Activated naive CD8-positive, alpha-beta T cell treated with anti-CD3 and anti-CD28 coated beads, Interleukin-2, amount 10 ng/mL, durations not matched to agents 7 days and 5 days (primary cell): ENCODE data around the gene AIFM3. TPM values are rescaled to one million over a fixed set of nuclear protein-coding genes. Genes with fewer than 3 reads are reported as not detected.
"Not testable (repeated sequence)": the region's sequence is repeated elsewhere in the genome, so short reads cannot be mapped to it uniquely, and the experiment has no call there.

Source experiments
- ATAC-seq: fragments of 150-1000 bp; cut with Tn5 transposase; one replicate; pipeline ENCODE4 v1.10.0; 2021; ENCODE audit warnings: low read depth, moderate library complexity
- POLR2A ChIA-PET: fragments of 350-600 bp; sonication (Branson Sonifier 250); formaldehyde crosslinking; loops from one replicate; lab custom pipeline; 2021; ENCODE audit warnings: antibody characterized with exemption; lab: Charles Lee
- DNase-seq: peaks from one replicate; pipeline ENCODE4 v3.0.0; 2021
- H3K27ac Mint-ChIP-seq: one replicate; pipeline ENCODE4 v1.8.0; 2022; ENCODE audit warnings: mild to moderate bottlenecking, mixed read lengths
- H3K27me3 Mint-ChIP-seq: one replicate; pipeline ENCODE4 v1.8.0; 2022; ENCODE audit warnings: mild to moderate bottlenecking, moderate library complexity, mixed read lengths
- H3K36me3 Mint-ChIP-seq: one replicate; pipeline ENCODE4 v1.8.0; 2021; ENCODE audit warnings: mild to moderate bottlenecking, mixed read lengths
- H3K4me1 Mint-ChIP-seq: one replicate; pipeline ENCODE4 v1.8.0; 2021; ENCODE audit warnings: mixed read lengths
- H3K4me3 Mint-ChIP-seq: one replicate; pipeline ENCODE4 v1.8.0; 2022; ENCODE audit warnings: mild to moderate bottlenecking, moderate library complexity, mixed read lengths
- H3K9me3 Mint-ChIP-seq: one replicate; pipeline ENCODE4 v1.8.0; 2021; ENCODE audit warnings: mixed read lengths
- total RNA-seq, 2 experiments: library from RNA; stranded (reverse); gene quantifications; one replicate each; pipeline ENCODE4 v1.2.3, GENCODE V29; 2021

Gene AIFM3
- total RNA-seq, 2 experiments from 2014 or later = 0.37 to 0.94 TPM

DNA sequence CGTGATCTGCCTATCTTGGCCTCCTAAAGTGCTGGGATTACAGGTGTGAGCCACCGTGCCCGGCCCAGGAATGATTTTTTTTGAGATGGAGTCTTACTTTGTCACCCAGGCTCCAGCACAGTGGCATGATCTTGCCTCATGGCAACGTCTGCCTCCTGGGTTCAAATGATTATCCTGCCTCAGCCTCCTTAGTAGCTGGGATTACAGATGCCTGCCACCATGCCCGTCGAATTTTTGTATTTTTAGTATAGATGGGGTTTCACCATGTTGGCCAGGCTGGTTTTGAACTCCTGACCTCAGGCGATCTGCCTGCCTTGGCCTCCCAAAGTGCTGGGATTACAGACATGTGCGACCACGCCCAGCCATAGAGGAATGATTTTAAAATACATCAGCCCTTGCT is 32.0 kb upstream of the AIFM3 start:
- Mint-ChIP-seq H3K36me3 (peaks cover 27% of the 10 kb centered on the region), H3K4me1 (peaks cover 23% of the 10 kb centered on the region)
- H3K27ac Mint-ChIP-seq, H3K9me3 Mint-ChIP-seq, H3K4me3 Mint-ChIP-seq, H3K27me3 Mint-ChIP-seq, POLR2A ChIA-PET, DNase-seq, ATAC-seq: not testable (repeated sequence)

DNA sequence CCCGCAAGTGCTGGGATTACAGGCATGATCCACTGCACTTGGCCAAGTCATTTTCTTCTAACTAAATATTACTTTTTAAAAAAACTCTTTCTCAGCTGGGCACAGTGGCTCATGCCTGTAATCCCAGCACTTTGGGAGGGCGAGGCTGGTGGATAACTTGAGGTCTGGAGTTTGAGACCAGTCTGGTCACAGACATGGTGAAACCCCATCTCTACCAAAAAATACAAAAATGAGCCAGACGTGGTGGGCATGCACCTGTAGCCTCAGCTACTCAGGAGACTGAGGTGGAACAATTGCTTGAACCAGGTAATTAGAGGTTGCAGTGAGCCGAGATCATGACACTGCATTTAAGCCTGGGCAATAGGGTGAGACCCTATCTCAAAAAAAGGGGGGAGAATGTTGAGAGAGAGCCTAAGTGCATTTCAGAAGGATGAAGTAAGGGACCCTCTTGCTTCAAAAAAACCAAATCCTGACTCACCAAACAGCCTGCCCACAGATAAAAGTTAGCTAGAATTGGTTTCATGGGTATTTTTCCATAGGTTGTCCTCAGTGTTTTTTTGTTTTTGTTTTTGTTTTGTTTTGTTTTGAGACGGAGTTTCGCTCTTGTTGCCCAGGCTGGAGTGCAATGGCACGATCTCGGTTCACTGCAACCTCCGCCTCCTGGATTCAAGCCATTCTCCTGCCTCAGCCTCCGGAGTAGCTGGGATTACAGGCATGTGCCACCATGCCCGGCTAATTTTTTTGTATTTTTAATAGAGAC is 31.1 kb upstream of the AIFM3 start:
- Mint-ChIP-seq H3K36me3 (peaks cover 24% of the 10 kb centered on the region), H3K4me1 (peaks cover 32% of the 10 kb centered on the region)
- H3K27ac Mint-ChIP-seq, ATAC-seq, H3K4me3 Mint-ChIP-seq, H3K9me3 Mint-ChIP-seq, DNase-seq, H3K27me3 Mint-ChIP-seq: not testable (repeated sequence)
- POLR2A ChIA-PET = interaction anchor here (0.5 kb wide), 1 partner anchor 1744 kb away, joined by 3 read pairs; no protein-coding TSS in a partner anchor

DNA sequence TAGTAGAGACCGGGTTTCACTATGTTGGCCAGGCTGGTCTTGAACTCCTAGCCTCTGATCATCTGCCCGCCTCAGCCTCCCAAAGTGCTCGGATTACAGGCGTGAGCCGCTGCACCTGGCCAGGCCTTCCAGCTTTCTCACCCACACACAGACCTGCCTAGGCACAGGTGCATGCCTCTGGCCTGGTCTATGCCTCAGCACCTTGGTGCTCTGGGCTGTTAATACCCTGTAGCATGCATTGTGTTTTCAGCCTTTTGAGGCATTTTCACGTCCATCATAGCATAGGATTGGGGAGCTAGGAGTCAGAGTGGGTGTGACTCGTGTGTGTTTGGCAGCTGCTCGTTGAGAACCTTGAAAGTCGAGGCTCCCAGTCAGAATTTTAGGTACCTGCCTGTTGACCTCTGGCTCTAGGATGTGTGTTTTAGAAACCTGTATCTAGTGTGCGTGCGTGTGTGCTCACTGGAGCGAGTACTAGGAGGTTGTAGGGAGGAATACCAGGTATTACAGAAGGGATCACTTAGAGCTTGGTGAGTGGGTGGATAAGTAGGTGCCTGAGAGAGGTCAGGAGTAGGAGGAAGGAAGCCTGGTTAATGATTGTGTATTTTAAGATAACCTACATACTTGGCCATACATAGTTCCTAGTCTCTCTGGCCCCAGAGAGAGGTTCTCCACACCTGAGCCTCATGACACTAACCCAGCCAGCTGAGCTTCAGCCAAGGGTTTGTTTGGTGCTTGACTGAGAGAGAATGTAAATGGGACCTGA is 29.8 kb upstream of the AIFM3 start:
- Mint-ChIP-seq H3K27me3 (no peaks in the 10 kb centered on the region), H3K4me1 (peaks cover 40% of the 10 kb centered on the region), H3K4me3 (no peak overlapping the region), H3K9me3 (no peaks in the 10 kb centered on the region), H3K27ac (no peak overlapping the region), H3K36me3 (peaks cover 29% of the 10 kb centered on the region)
- ATAC-seq = no peak
- no peak for DNase-seq
- POLR2A ChIA-PET = interaction anchor here (0.5 kb wide), 1 partner anchor 730 kb away, joined by 3 read pairs; no protein-coding TSS in a partner anchor

DNA sequence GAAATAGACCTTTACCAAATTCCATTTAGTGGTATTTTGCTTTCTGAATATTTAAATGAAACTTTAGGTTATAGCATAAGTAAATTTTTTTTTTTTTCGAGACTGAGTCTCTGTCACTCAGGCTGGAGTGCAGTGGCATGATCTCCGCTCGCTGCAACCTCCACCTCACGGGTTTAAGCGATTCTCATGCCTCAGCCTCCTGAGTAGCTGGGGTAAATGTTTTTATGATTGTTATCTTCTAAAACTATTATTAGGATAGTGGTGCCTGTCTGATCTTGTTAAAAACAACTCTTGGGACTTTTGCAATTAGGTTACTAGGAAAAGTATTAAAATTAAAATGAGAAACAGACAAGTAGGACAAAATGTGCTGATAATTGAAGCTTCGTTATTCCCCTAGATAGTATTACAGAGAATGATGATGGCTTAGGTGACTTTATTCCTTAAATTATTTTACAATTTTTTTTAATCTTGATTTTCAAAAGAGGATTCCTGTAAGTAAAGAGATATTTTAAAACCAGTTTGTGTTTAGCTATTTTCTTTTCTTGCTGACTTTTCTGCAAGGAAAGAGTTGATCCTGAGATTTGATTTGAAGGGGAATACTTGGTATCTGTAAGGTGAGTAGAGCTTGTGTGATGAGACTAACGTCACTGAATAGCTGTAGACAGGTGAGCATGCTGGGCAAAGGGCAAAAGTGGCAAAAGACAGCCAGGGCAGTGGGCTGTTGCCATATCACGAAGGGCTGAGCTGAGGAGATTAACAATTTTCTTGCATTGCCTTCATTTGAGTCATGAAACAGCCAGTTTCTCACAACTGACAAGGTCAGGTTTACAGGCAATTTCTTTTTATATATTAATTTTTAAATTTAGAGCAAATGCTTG is 29.0 kb upstream of the AIFM3 start:
- no peaks in the 10 kb centered on the region for H3K9me3 Mint-ChIP-seq
- DNase-seq (no peak), ATAC-seq (no peak)
- peaks cover 32% of the 10 kb centered on the region for H3K36me3 Mint-ChIP-seq
- H3K4me3 Mint-ChIP-seq = no peak overlapping the region
- POLR2A ChIA-PET = no interaction called here
- H3K27ac Mint-ChIP-seq = no peak overlapping the region
- no peaks in the 10 kb centered on the region for H3K27me3 Mint-ChIP-seq
- peaks cover 44% of the 10 kb centered on the region for H3K4me1 Mint-ChIP-seq

DNA sequence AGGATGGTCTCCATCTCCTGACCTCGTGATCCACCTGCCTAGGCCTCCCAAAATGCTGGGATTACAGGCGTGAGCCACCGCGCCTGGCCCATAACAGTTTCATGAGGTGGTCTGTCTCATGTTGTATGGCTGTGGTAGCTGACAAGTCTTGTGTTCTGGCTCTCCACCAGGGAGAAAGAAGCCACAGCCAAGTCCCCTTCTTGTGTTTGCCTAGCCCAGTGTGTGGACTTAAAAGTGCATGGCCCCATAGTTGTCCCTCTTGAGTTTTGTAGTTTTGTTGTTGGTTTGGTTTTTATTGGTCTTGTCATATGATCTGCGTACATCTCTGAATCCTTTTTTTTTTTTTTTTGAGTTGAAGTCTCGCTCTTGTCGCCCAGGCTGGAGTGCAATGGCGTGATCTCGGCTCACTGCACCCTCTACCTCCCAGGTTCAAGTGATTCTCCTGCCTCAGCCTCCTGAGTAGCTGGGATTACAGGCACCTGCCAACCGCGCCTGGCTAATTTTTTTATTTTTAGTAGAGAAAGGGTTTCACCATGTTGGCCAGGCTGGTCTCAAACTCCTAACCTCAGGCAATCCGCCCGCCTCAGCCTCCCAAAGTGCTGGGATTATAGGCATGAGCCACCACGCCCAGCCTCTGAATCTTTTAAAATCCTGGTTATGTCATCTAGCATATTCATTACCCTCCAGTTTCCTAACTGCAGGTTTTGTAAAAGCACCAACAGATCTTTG is 27.4 kb upstream of the AIFM3 start:
- not testable (repeated sequence) for H3K4me3 Mint-ChIP-seq, H3K27me3 Mint-ChIP-seq, H3K27ac Mint-ChIP-seq, DNase-seq, H3K9me3 Mint-ChIP-seq, ATAC-seq
- POLR2A ChIA-PET = interaction anchor here (0.6 kb wide), 1 partner anchor 46 kb away, joined by 6 read pairs; no protein-coding TSS in a partner anchor
- peaks cover 45% of the 10 kb centered on the region for H3K4me1 Mint-ChIP-seq
- H3K36me3 Mint-ChIP-seq = peaks cover 28% of the 10 kb centered on the region

DNA sequence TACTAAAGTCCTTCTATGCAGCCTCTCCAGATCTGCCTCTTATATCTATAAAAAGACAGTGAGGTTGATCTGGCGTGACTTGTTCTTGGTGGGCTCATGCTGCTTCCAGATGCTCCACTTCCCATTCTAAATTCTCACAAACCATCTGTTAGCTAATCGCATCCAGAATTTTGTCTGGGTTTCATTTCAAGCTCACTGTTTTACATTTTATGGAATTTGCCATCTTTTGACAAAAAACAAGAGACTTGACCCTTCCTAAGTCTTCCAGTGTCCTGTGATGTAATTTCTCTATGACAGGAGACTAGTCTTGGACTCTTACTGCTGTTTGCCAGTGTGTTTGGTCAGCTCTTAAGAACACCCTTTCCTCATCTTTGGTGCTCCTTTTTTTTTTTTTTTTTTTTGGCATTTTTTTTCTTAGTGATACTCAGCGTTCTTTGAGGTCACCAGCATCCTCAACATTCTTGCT is 26.8 kb upstream of the AIFM3 start:
- no peaks in the 10 kb centered on the region for H3K9me3 Mint-ChIP-seq
- POLR2A ChIA-PET = no interaction called here
- no peak overlapping the region for H3K4me3 Mint-ChIP-seq
- DNase-seq = no peak
- no peak for ATAC-seq
- H3K27me3 Mint-ChIP-seq = no peaks in the 10 kb centered on the region
- peaks cover 28% of the 10 kb centered on the region for H3K36me3 Mint-ChIP-seq
- H3K27ac Mint-ChIP-seq = no peak overlapping the region
- H3K4me1 Mint-ChIP-seq = peaks cover 45% of the 10 kb centered on the region

DNA sequence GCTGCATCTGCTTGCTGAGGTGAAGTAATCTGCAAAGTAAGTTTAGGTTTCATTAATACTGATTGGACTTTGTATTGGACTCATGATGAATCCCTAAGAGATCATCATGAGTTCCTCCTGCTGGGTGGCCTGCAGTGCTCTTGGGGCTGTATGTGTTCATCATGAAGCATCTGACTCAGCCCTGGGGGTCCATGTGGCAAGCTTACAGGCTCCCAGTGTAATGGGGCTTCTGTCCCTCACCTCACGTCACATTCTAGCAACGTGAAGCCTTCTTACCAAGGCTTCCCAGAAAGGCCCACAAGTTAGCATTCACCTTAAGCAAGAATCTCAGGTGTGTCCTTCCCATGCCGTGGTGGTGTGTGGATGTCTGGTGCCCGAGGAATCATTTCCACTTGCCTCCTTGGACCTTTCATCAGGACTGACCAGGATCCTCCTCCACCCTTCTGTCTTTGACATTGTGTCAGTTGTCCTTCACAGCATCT is 26.1 kb upstream of the AIFM3 start:
- Mint-ChIP-seq H3K4me1 (peaks cover 45% of the 10 kb centered on the region), H3K9me3 (no peaks in the 10 kb centered on the region), H3K4me3 (no peak overlapping the region), H3K27ac (no peak overlapping the region), H3K27me3 (no peaks in the 10 kb centered on the region), H3K36me3 (peaks cover 26% of the 10 kb centered on the region)
- ATAC-seq = no peak
- POLR2A ChIA-PET = no interaction called here
- no peak for DNase-seq

DNA sequence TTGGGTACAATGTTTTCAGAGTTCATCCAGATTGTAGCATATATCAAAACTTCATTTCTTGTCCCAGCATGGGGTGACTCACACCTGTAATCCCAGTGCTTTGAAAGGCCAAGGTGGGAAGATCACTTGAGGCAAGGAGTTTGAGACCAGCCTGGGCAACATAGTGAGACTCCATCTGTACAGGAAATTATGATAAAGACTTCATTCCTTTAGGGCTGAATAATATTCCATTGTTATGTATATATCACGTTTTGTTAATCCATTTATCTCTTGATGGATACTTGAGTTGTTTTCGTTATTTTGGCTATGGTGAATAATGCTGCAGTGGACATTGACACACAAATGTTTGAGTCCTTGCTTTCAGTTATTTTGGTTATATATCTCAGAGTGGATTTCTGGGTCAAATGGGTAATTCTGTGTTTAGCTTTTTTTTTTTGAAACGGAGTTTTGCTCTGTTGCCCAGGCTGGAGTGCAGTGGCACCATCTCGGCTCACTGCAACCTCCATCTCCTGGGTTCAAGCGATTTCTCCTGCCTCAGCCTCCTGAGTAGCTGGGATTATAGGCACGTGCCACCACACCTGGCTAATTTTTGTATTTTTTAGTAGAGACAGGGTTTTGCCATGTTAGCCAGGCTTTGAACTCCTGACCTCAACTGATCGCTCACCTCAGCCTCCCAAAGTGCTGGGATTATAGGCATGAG is 24.7 kb upstream of the AIFM3 start:
- H3K9me3 Mint-ChIP-seq, H3K27ac Mint-ChIP-seq, DNase-seq, H3K4me3 Mint-ChIP-seq, H3K27me3 Mint-ChIP-seq, ATAC-seq, POLR2A ChIA-PET: not testable (repeated sequence)
- Mint-ChIP-seq H3K36me3 (peaks cover 24% of the 10 kb centered on the region), H3K4me1 (peaks cover 46% of the 10 kb centered on the region)

DNA sequence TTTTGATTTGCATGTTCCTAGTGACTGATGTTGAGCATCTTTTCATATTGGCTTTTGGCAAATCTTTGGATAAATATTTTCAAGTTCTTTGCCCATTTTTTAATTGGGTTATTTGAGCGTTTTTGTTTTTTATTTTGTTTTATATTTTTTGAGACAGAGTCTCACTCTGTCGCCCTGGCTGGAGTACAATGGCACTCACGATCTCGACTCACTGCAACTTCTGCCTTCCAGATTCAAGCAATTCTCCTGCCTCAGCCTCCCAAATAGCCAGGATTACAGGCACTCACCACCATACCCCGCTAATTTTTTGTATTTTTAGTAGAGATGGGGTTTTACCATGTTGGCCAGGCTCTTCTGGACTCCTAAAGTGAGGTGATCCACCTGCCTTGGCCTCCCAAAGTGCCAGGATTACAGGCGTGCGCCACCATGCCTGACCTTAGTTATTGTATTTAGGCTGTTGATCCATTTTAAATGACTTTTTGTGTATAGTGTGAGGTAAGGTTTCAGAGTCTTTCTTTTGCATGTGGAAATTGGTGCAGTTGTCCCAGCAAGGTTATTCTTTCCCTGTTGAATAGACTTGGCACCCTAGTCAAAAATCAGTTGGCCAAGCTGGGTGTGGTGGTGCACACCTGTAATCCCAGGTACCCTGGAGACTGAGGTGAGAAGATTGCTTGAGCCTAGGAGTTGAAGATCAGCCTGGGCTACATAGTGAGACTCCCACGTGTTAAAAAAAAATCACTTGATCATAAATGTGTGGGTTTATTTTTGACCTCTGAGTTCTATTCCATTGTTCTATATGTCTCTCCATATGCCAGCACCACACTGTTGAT is 23.7 kb upstream of the AIFM3 start:
- ATAC-seq (no peak), DNase-seq (no peak)
- Mint-ChIP-seq H3K4me3 (no peak overlapping the region), H3K36me3 (peaks cover 21% of the 10 kb centered on the region), H3K27ac (no peak overlapping the region), H3K9me3 (no peaks in the 10 kb centered on the region), H3K4me1 (peaks cover 47% of the 10 kb centered on the region), H3K27me3 (no peaks in the 10 kb centered on the region)
- POLR2A ChIA-PET = interaction anchor here (0.7 kb wide), 1 partner anchor 9 kb away, joined by 4 read pairs; no protein-coding TSS in a partner anchor

DNA sequence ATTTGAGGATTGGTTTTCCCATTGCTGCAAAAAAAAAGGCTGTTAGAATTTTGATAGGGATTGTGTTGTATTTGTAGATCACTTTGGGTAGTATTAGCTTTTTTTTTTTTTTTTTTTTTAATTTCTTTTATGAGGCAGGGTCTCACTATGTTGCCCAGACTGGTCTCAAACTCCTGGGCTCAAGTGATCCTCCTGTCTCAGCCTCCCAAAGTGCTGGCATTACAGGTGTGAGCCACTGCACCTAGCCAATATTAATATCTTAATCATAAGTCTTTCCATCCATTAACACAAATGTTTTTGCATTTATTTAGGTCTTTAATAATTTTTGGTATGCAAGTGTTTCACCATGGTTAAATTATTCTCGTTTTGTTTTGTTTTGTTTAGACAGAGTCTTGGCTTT is 23.0 kb upstream of the AIFM3 start:
- no peaks in the 10 kb centered on the region for H3K9me3 Mint-ChIP-seq
- H3K27me3 Mint-ChIP-seq = no peaks in the 10 kb centered on the region
- H3K36me3 Mint-ChIP-seq = peaks cover 21% of the 10 kb centered on the region
- ATAC-seq (no peak), DNase-seq (no peak)
- H3K27ac Mint-ChIP-seq = no peak overlapping the region
- POLR2A ChIA-PET = interaction anchor here (0.7 kb wide), 1 partner anchor 8 kb away, joined by 4 read pairs; no protein-coding TSS in a partner anchor
- peaks cover 47% of the 10 kb centered on the region for H3K4me1 Mint-ChIP-seq
- no peak overlapping the region for H3K4me3 Mint-ChIP-seq

DNA sequence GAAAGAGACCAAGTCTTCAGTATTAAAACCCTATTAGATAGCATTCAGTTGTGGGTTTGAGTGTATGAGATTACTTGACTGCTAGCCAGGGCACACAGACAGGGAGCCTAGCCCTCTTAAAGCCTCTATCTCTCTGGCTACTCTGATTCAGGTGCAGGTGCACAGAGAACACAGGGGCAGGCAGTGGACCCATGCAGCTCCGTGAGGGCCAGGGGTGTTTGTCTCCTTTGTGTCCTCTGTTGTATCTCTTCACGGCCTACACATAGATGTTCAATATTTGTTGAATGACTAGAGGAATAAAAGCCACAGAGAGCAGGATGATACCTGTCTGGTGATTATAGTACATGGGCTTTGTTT is 21.5 kb upstream of the AIFM3 start:
- POLR2A ChIA-PET = no interaction called here
- H3K9me3 Mint-ChIP-seq = no peaks in the 10 kb centered on the region
- no peak overlapping the region for H3K27ac Mint-ChIP-seq

More for the DNA sequence above, 21.5 kb upstream of the AIFM3 start:
- peaks cover 22% of the 10 kb centered on the region for H3K36me3 Mint-ChIP-seq
- peaks cover 48% of the 10 kb centered on the region for H3K4me1 Mint-ChIP-seq
- H3K4me3 Mint-ChIP-seq = no peak overlapping the region
- ATAC-seq (no peak), DNase-seq (no peak)
- no peaks in the 10 kb centered on the region for H3K27me3 Mint-ChIP-seq
